Fibroblast of skin of right quadriceps (primary cell): ENCODE results near the gene KRT86.

Source experiments
- DNase-seq: peaks from one replicate; pipeline ENCODE4 v3.0.0-alpha.2; 2013

Gene KRT86

DNA sequence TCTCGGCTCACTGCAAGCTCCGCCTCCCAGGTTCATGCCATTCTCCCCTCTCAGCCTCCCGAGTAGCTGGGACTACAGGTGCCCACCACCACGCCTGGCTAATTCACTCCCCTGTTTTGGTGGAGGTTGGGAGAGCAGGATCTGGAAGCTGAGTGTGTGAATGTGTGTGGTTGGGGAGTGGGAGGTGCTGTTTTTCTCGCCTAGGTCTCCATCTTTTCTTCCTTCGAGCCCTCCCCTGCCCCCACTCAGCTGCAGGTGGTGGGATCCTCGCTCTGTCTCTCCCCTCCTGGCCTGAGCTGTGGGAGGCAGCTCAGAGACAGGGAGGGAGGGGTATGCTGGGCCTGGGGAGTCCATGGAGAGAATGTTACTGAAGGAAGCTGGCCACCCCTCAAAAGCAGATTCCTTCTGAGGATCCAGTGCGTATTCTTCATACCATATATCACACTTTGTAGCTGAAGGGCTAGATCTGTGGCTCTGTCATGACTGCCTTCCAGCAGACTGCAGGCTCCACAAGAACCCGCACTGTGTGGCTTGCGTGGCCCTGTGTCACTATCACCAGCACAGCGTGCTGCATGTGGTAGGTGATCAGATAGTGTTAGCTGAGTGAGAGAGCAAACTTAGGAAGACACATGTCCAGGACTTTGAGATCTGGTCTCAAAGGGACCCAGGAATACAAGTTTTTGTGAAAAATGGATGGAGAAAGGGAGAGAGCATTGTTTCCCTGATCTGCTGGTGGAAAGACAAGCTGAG lies 44.0 kb downstream of the KRT86 start:
- DNase-seq = no peak

- DNase-seq = no peak
Observed at GRCh38 chr12:52319097-52319496, 44.7 kb downstream of the KRT86 start.

GRCh38 chr12:52320784-52321400 lies 46.4 kb downstream of the KRT86 start, which contains the start of gene KRT83:
Gene KRT83 (minus strand): TSS chr12:52321398. CDS start chr12:52321335, 63 bp downstream.
- no peak for DNase-seq

DNA sequence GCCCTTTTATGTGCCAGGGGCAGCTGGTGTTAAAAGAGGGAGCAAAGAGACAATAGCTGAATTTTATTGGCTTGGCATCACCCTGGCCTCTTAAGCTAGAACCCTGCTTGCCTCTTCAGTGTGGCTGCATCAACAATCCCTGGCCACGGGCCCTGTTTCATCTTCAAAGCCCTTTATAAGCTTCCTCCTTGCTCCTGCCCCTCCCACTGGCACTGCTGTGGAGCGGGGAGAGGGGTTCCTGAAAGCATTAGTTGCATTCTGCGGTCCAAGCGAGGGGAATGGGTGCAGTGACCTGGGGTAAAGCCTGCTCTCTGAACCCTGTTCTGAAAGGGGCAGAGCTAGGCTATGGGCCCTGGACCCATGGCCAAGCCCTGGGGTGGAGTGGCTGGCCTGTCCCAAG lies 47.0 kb downstream of the KRT86 start:
- DNase-seq = no peak

DNA sequence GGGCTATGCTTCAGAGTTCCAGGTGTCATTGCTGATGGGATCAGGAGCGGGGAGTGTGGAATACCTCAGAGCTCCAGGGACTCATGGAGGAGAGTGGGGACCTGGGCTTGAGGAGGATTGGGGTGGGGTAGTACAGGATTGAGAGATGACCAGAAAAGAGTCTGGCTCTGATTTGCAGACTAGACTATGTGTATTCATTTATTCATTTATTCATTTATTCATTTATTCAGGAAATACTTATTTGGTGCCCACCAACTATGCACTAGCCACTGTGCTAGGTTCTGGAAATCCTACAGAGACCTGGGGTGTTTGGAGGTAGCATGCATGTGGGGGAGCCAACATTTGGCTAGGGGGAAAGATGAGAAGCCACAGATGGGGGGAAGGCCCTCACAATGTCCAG lies 47.6 kb downstream of the KRT86 start:
- DNase-seq = no peak

GRCh38 chr12:52323001-52323400 lies 48.6 kb downstream of the KRT86 start:
- DNase-seq = no peak

DNA sequence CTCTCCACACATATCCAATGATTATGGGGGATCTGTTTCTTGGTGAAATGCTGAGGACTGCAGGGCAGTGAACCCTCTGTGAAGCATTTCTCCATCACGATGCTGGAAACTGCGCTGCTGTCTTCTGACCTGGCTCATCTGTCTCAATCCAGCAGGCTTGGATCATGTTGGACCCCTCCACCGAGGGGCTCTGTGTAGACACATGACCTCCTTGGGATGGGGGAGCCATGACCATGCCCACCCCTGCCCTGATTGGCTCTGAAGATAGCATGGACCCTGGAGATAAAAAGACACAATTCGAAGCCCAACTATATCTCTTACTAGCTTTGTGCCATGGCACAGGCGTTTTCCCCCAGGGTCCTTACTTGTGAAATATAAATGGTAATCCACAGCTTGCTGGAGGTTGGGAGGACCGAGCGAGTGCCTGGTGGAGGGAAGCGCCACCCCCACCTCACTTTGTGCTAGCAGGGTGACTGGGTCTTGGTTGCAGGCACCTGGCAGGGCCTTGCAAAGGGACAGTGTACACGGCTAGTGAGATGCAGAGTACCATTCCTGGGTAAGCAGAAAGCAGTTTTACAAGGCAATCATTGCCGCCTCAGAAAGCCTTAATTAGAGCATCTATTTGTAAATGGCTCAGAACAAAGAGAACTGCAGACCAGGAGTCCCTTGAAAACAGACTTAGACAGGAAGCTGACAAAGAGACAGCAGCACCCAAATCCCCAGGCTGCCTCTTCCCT lies 49.1 kb downstream of the KRT86 start:
- DNase-seq = no peak

- no peak for DNase-seq
Observed at GRCh38 chr12:52324153-52324444, 49.7 kb downstream of the KRT86 start.

- DNase-seq = peak; percentile 85
Observed at GRCh38 chr12:52327052-52327829, 52.8 kb downstream of the KRT86 start.

DNA sequence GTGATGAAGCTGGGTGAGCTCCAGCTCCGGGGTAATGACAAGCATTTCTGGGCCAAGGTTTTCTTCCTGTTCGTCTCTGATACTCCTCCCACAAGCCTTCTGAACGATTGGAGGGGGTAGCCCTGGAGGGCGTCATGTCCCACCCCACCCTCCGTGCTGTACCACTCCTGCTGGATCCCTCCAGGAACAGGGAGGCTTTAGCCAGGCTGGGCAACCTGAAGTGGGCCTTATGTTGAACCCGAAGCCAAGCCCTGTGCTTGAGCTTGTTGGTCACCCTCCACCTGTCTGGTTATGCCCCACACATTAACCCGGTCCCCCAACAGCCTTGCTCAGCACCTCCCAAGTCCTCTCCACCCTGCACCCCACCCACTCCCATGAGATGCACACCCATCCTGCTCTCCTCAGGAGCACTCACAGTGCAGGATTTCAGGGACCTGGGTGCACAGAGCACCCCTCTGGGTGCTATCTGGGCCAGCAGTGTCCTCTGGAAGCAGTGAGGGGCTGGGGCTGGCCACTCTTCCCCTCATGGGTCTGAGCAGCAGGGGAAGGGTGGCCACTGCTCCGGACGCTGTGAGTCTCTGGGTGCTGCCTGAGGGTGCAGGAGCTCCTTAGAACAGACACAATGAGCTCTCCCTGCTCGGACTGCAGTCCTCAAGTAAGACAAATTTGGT lies 53.5 kb downstream of the KRT86 start:
- no peak for DNase-seq

DNA sequence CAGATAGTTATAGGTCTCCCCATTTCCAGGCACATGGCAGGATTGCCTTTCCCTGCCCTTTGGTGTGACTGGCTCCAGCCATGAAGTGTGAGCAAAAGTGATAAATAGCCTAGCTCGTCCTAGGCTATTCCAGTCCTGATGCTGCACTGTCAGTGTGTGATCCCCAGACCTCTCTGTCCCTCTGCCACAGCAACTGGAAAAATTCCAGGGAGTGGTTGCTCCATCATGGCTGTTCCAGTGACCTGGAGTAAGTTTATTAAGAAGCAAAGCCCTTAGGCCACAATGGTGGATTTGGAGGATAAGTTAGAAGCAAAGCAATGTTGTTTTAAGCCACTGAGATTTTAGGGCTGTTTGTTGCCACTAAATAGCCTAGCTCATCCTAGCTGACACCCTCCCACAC lies 56.6 kb downstream of the KRT86 start:
- DNase-seq = no peak

GRCh38 chr12:52331833-52332232 lies 57.4 kb downstream of the KRT86 start:
- DNase-seq = no peak

DNA sequence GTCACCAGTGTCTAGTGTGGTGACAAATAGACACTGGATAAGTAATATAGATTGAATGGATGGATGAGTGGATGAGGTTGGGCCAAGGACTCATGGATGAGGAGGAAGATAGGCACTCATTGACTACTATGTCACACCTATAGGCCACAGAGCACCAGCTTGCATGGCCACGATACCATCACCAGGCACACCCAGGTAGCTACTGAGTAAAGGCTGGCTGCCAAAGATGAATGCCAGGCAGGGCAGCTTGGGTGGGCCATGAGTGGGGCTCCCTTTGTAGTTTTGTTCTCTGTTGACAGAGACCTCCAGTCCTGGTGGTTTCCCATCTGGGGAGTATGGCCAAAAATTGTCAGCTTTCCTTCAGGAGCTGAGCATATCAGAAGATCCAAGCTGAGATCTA lies 57.9 kb downstream of the KRT86 start:
- DNase-seq = no peak

DNA sequence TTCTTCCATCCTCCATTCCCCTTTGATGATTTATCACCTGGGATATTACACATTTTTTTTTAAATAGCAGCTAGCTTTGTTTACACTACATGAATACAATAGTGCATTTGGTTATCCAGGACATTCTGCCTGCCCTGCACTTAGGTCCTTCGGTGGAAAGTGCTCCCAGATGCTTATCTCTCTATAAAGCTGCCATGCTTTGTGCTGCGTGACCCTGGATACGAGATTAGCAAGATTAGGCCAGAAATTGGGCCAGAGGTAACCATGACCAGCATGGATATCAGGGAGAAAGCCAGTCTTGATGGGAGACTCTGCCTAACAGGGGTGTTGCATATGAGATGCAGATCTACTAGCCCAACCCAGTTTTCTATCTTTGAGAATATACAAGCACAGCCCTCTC lies 58.9 kb downstream of the KRT86 start:
- no peak for DNase-seq

DNA sequence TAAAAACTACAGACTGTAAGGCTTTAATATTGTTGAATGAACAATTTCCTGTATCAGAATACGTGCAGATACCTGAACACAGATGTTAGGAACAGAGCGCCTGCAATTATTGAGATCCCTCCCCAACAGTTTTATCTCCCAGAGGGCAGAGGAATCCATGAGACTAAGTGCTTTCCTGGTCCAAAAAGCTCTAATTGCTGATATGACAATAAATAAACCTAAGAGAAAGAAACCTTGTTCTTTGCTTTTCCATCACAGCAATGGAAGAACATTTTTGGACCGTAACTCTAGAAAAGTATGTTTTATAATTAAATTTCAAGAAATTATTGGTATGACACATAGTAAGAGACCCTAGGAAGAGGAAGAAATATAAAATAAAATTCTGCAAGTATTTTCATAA lies 59.7 kb downstream of the KRT86 start:
- no peak for DNase-seq

DNA sequence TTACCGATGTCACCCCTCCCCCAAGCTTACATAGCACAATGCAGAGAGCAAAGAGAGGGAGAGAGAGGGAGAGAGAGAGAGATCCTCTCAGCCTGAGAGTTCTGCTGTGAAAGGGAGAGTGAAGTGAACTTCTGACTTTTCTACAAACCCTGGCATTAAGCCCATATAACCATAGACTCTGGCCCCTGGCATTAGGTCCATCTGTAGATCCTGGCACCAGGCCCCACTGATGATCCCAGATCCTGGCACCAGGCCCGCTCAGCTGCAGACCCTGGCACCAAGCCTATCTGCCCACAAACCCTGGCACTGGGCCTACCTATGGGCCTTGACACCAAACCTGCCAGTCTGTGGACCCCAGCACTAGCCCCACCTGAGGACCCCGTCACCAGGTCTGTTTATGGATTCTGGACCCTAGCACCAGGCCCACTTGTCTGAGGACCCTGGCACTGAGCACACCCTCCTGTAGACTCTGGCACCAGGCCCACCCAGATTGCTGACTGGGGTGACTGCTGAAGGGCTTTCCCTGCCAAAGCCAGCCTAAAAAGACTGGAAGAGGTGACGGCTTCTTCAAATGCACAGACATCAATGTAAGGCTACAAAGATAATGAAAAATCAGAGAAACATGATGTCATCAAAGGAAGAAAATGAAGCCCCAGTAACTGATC lies 61.3 kb downstream of the KRT86 start:
- no peak for DNase-seq

- DNase-seq = no peak
Observed at GRCh38 chr12:52336641-52337040, 62.2 kb downstream of the KRT86 start.

GRCh38 chr12:52337054-52337453 lies 62.6 kb downstream of the KRT86 start:
- DNase-seq = no peak

DNA sequence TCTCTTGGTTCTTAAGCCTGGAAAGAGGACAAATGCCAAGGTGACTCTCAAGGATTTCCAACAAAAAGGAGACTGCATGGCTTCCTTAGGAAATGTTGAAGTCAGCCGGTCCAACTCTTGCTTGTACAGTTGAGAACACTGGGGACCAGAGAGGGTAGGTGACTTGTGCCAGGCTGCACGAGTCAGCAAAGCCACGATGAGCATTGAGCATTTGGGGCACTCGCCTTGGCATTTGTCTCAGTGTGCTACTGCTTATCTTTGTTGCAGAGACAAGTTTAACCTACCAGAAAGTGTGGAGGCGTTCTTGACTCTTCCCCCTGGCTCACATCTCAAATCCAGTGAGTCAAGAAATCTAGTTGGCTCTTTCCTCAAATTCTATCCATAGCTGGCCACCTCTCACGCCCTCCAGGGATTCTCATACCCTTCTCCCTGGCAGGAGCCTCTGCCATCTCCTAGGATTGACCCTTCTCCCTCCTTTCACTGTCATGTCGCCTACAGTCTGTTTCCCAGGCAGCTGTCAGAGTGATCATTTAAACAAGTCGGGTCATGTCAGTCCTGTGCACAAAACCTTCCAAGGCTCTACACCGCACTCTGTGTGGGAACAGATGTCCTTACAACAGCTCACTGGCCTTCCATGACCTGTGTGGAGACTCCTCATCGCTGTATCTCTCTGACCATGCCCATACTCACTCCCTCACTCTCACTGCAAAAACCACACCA lies 64.0 kb downstream of the KRT86 start:
- DNase-seq = no peak

DNA sequence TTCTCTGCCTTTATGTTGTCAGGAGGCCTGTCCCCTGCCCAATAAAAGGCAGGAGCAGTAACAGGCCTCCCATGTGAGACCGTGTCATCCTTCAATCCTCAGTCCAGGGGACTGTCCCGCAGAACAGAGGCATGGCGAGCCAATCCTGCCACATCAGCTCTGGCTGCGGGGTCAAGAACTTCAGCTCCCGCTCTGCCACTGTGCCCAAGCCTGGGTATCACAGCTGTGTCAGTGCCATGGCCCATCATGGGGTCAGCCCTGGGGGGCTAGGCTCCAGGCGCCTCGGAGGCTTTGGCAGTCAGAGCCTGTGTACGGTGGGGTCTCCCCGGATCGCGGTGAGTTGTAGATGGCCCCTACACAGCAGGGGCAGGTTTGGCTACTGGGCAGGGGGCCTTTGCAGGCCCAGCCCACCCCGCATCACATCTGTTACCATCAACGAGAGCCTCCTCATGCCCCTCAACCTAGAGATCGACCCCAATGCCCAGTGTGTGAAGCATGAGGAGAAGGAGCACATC lies 66.7 kb downstream of the KRT86 start:
- DNase-seq = no peak

GRCh38 chr12:52342781-52343490 lies 68.5 kb downstream of the KRT86 start:
- no peak for DNase-seq
